ENCODE results near the gene PHF20. TPM values are rescaled to one million over a fixed set of nuclear protein-coding genes. Genes with fewer than 3 reads are reported as not detected.
A peak's percentile ranks its signal among the peaks of the same experiment; 100 is the strongest.

Gene PHF20
- polyA plus RNA-seq, 3 donors, result 54.7 to 78.2 (median 73.6) TPM

- DNase-seq, result no peak
- no peak for TF ChIP-seq CTCF (IDR thresholded peaks at IDR 0.05)
- H3K27ac Mint-ChIP-seq, result no peak overlapping the region
- H3K79me2 ChIP-seq (ENCODE audit: insufficient read depth, low read length), result peaks cover 19% of the 10 kb centered on the region
- no peak overlapping the region for H2AFZ ChIP-seq (ENCODE audit: insufficient read depth, low read depth, low read length, poor library complexity, severe bottlenecking)
- peaks cover 81% of the 10 kb centered on the region for H4K20me1 ChIP-seq (ENCODE audit: insufficient read depth, low read length)
- no peak overlapping the region for H3K4me3 ChIP-seq (replicated peaks in 1 of 3; ENCODE audit: low read depth in 2 of 3, low read length in 3 of 3)
- H3K27me3 Mint-ChIP-seq (ENCODE audit: low read depth in 3 of 3), result peaks cover 0 to 2% (median 0%) of the 10 kb centered on the region in 3 donors
- H3K36me3 ChIP-seq (replicated peaks in 1 of 2; ENCODE audit: control insufficient read depth in 1 of 2, insufficient read depth in 2 of 2, low read length in 2 of 2), result peaks cover 14 to 56% of the 10 kb centered on the region in 2 donors
- no peak overlapping the region for H3K9ac ChIP-seq (ENCODE audit: insufficient read depth, low read length, poor library complexity, severe bottlenecking)
- H3K4me3 Mint-ChIP-seq, result no peak overlapping the region
- H3K4me2 ChIP-seq (replicated peaks; ENCODE audit: extremely low read depth, low read length, poor library complexity, severe bottlenecking), result no peak overlapping the region
- H3K36me3 Mint-ChIP-seq, result peaks cover 36 to 44% of the 10 kb centered on the region in 2 donors
- H3K27ac ChIP-seq (ENCODE audit: low read depth in 1 of 2, low read length in 2 of 2), result no peak overlapping the region
- WGBS (ENCODE audit: insufficient coverage), result 98% methylated on average over 3 of the region's 8 CpGs
- no peaks in the 10 kb centered on the region for H3K9me3 Mint-ChIP-seq
- H3K4me1 Mint-ChIP-seq, result peaks cover 7% of the 10 kb centered on the region
- H3K27me3 ChIP-seq (ENCODE audit: control insufficient read depth in 2 of 2, insufficient read depth in 2 of 2, low read length in 2 of 2), result no peaks in the 10 kb centered on the region
- H3K4me1 ChIP-seq (ENCODE audit: control insufficient read depth in 1 of 2, insufficient read depth in 2 of 2, low read length in 2 of 2), result peaks cover 4 to 5% of the 10 kb centered on the region in 2 donors
- no peaks in the 10 kb centered on the region for H3K9me3 ChIP-seq (replicated peaks in 1 of 2; ENCODE audit: control insufficient read depth in 1 of 2, insufficient read depth in 1 of 2, low read length in 2 of 2)
- intact Hi-C loops (cut with micrococcal nuclease), result no loop called here
Measured at GRCh38 chr20:35821807-35822242, 50.0 kb downstream of the PHF20 start.

- WGBS (ENCODE audit: insufficient coverage), result 100% methylated on average over 3 of the region's 6 CpGs
- intact Hi-C loops (cut with micrococcal nuclease), result no loop called here
- no peak overlapping the region for H3K4me2 ChIP-seq (replicated peaks; ENCODE audit: extremely low read depth, low read length, poor library complexity, severe bottlenecking)
Measured at GRCh38 chr20:35823147-35823546, 51.3 kb downstream of the PHF20 start.

More at GRCh38 chr20:35823147-35823546, 51.3 kb downstream of the PHF20 start:
- Mint-ChIP-seq H3K4me1 (peaks cover 7% of the 10 kb centered on the region), H3K9me3 (no peaks in the 10 kb centered on the region), H3K36me3 (peaks cover 39 to 40% of the 10 kb centered on the region in 2 donors), H3K4me3 (no peak overlapping the region), H3K27ac (peak overlapping the region in 1 of 7 donors; percentile 14), H3K27me3 (ENCODE audit: low read depth in 3 of 3) (peaks cover 0 to 2% (median 0%) of the 10 kb centered on the region in 3 donors)
- Histone ChIP-seq H3K27ac (ENCODE audit: low read depth in 1 of 2, low read length in 2 of 2) (no peak overlapping the region), H2AFZ (ENCODE audit: insufficient read depth, low read depth, low read length, poor library complexity, severe bottlenecking) (no peak overlapping the region), H3K9me3 (replicated peaks in 1 of 2; ENCODE audit: control insufficient read depth in 1 of 2, insufficient read depth in 1 of 2, low read length in 2 of 2) (no peaks in the 10 kb centered on the region), H3K79me2 (ENCODE audit: insufficient read depth, low read length) (peaks cover 19% of the 10 kb centered on the region), H3K36me3 (replicated peaks in 1 of 2; ENCODE audit: control insufficient read depth in 1 of 2, insufficient read depth in 2 of 2, low read length in 2 of 2) (peaks cover 13 to 61% of the 10 kb centered on the region in 2 donors), H3K4me3 (replicated peaks in 1 of 3; ENCODE audit: low read depth in 2 of 3, low read length in 3 of 3) (no peak overlapping the region), H3K4me1 (ENCODE audit: control insufficient read depth in 1 of 2, insufficient read depth in 2 of 2, low read length in 2 of 2) (peaks cover 4 to 5% of the 10 kb centered on the region in 2 donors), H3K27me3 (ENCODE audit: control insufficient read depth in 2 of 2, insufficient read depth in 2 of 2, low read length in 2 of 2) (no peaks in the 10 kb centered on the region), H4K20me1 (ENCODE audit: insufficient read depth, low read length) (peaks cover 88% of the 10 kb centered on the region), H3K9ac (ENCODE audit: insufficient read depth, low read length, poor library complexity, severe bottlenecking) (no peak overlapping the region)
- TF ChIP-seq CTCF (IDR thresholded peaks at IDR 0.05), result no peak
- DNase-seq, result no peak
